Stimulated activated naive CD4-positive, alpha-beta T cell (primary cell): ENCODE data around the gene CHST1.

Experiments
- DNase-seq, 6 experiments: peaks; one replicate each; lab custom pipeline; 2025; lab: John Stamatoyannopoulos, UW

Gene CHST1

GRCh38 chr11:45605051-45605450 is 60.4 kb downstream of the CHST1 start:
- DNase-seq: no peak

- DNase-seq: no peak
Measured at GRCh38 chr11:45603946-45604682, 61.3 kb downstream of the CHST1 start.

GRCh38 chr11:45599161-45599943 is 66.1 kb downstream of the CHST1 start:
- DNase-seq: no peak
